NCI-H1417 (cell line): Measurements from ENCODE around the gene CELSR1.
A peak's percentile ranks its signal among the peaks of the same experiment; 100 is the strongest.
"Not testable (repeated sequence)": the region's sequence is repeated elsewhere in the genome, so short reads cannot be mapped to it uniquely, and the experiment has no call there.

Experiments used
- DNase-seq, 3 experiments: peaks; one replicate each; lab custom pipeline; 2025; lab: John Stamatoyannopoulos, UW

The CELSR1 gene

GRCh38 chr22:46514592-46515207, 22.7 kb downstream of the CELSR1 start:
- no peak for DNase-seq

- no peak for DNase-seq
Observed at GRCh38 chr22:46513908-46514550, 23.4 kb downstream of the CELSR1 start.

DNA sequence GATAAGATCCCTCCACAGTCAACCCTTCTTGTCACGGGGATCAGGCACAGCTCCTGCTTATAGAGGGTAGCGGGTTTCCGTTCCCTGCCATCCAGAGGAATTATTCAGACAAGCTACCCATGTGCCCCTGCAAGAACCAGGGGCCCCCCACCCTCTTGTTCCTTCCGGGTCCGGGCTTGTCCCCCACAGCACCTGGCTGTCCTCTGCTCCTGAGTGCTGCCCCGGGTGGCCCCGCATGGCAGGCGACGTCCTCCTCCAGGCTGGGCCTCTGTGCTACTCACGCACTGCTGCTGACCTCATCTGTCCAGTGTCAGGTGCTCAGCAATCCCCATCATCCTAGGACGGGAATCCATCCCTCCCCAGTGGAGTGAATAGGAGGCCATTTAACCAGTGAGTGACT, 24.7 kb downstream of the CELSR1 start:
- no peak for DNase-seq

DNA sequence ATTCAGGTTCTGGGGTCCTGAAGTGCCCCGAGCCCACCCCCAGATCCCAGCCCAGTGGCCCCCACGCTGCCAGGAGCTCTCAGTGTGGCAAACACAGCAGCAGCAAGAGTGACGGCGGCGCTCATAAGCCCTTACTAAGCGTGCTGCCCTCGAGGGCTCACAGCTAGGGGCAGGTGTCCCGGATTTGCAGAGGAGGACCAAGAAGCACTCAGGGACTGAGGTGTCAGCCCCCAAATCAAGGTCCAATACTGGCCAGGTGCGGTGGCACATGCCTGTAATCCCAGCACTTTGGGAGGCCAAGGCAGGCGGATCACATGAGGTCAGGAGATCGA, 25.4 kb downstream of the CELSR1 start:
- no peak for DNase-seq

DNA sequence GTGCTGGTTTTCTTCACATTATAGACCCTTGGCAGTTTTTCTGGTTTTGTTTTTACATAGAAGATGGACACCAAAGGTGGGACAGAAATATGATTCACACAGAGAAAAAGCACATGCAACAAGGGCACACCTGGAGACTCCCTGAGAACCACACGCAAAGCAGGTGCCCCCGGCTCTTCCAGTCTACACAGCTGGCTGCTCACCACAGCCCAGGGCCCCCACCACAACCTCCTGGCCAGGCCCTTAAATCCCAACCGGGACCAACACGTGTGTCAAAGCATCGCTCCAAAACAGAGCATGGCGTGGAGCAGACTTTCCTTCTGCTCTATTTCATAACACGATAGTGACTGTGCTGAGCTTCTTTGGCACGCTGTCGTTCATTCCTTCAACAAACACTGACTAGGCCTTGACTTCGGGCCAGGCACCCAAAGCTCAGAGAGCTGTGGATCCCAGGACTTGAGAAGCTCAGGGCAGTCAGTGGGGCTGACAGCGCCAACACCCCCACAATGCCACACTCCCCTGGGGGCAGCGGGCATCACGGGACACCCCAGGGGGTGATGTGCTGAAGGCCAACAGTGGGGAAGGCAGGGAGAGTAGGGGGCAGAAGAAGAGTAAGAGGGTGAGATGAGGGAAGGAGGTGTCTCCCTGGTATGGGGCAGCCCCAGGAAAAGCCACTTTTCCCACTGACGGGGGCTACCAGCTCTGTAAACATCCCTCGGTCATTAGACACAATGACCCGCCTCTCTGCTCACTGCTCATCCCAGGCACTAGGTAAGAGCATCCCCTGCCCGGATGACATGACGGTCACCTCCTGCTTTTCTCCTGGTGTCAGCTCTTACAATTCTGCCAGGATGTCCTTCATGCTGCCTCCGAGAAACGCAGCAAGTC, 26.0 kb downstream of the CELSR1 start:
- peak in 1 of 3 experiments; percentile 27 for DNase-seq

GRCh38 chr22:46509416-46510089, 27.9 kb downstream of the CELSR1 start:
- DNase-seq, result no peak

DNA sequence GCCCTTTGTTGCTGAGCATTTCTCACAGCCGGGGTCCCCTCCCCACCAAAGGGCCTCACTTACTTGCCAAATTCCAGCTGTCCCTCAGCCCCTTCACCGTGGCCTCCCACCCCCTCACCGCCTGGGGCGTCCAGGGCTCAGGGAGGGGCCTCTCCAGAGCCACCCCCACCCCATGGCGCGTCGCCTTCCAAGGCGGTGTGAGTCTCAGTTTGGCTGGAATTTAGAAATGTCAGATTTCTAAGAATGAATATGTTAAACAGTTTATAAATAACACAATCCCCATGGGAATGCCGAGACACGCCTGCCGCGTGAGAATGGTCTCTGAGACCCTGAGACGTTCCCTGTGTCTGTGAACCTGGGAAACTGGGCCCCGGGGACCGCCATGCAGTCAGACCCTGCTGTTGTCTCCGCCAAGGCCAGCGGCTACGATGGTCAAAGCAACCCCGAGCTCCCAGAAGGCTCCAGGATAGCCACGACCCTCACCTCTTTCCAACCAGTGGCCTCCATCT, 28.9 kb downstream of the CELSR1 start:
- DNase-seq, result no peak

DNA sequence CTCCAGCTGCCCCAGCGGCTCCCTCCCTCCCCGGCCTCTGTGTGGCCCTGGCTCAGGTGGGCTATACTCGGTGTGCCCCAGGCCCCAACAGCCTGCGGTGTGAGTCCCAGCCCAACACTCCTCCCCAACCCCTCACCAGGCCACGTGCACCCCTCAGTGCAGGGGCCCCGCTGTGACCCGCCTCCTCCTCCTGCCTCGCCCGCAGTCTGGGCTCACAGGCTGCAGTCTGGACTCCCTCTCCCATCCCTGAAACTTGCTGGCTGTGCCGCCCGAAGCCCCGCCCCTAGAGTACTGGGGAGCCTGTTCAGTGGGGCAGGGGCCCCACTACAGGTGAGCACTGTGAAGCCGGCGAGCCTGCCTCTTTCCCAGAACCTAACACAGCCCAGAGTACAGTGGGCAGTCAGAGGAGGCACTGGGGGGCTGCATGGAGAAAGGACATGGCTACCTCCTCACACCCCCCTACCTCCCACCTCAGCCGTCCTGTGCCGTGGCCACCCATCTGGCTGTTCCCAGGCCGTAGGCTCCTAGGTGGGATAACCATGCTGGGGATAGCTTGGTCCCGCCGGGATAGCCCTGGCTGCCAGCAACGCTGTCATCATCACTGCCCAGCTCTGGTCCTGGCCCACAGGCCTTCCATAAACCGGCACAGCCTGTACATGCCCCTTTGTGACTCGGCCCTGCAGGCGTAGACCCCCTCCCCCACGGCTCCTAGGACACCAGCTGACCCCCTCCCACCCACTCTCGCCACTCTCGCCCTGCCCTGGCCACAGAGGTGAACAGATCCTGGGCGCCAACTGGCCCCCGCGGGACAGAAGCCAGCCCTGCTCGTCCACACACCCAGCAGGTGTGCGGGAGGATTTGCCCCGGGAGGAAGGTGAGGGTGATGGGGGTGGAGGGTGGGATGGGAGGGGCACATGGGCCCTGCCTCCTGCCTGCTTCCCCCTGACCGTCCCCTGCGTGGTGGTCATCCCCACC, 29.7 kb downstream of the CELSR1 start:
- no peak for DNase-seq

DNA sequence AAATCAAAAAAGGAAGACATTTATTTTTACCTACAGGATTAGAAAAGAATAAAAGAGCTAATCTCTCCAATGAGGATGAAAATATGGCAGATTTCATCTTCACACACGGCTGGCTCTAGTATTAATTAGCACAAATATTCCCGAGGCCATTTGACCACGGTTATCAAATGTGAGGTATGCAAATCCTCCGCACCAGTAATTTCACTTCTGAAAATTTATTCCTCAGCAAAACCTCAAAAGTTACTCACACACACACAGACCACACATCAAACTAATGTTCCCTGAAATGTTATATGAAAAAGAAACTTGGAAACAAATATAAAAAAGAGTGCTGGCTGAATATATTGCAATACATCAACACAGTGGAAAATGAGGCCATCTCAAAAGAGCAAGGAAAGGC, 32.8 kb downstream of the CELSR1 start:
- no peak for DNase-seq

DNA sequence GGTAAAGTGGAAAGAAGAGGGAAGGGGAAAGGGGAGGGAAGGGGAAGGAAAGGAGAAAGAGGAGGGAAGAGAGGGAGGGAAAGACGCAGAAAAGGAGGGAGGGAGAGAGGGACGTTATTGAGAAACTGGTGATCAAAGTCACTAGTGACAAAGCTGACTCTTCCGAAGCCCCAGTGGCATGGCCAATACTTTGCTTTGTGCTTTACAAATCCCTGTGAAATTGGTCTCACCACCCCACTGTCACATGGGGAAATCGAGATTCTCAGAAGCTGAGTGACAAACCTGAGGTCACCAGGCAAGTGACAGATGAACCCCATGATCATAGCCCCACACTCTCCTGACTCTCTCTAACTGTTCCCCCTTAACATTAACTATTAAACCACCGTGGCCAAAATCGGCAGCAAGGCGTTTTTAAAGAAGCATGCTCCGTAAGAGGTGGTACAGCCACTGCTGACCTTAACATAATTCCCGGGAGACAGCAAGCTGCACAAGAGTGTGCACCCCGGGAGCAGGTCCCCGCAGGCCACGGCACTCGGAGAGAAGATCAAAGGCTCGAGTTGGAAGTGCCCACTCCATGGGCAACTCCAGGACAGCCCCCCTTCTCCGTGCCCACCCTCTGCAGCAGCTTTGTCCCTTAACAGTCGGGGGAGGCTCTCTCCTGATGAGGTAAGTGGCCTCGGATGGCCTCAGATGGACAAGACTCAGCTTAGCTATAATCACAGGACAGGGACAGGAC, 34.8 kb downstream of the CELSR1 start:
- DNase-seq, result no peak

DNA sequence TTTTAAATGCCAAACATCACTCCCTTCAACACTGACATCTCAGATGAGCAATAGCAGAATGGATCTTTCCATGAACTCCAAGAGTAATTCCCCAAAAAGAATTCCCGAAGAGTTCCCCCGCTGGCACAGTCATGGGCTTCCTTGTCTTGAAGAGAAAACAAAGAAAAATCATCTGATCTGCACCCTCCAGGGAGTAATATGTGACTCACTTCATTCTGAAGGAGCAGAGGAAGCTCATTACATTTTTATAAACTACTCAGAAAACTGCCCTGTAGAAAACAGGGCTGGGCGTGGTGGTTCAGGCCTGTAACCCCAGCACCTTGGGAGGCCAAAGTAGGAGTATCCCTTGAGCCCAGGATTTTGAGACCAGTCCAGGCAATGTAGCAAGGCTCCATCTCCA, 35.7 kb downstream of the CELSR1 start:
- no peak for DNase-seq

DNA sequence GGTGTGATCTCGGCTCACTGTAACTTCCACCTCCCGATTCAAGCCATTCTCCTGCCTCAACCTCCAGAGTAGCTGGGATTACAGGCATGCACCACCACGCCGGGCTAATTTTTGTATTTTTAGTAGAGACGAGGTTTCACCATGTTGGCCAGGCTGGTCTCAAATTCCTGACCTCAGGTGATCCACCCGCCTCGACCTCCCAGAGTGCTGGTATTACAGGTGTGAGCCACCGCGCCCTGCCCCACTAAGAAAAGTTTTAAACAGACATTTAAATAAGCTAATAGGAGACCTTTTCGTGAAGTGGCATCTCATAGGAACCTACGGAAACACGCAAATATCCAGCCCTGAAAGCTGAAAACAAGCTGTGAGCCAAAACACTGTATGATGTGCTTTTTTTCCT, 36.2 kb downstream of the CELSR1 start:
- not testable (repeated sequence) for DNase-seq

GRCh38 chr22:46500201-46500600, 37.2 kb downstream of the CELSR1 start:
- peak in 2 of 3 experiments; percentile 63 to 86 for DNase-seq

- DNase-seq, result no peak
Observed at GRCh38 chr22:46499805-46500189, 37.6 kb downstream of the CELSR1 start.

DNA sequence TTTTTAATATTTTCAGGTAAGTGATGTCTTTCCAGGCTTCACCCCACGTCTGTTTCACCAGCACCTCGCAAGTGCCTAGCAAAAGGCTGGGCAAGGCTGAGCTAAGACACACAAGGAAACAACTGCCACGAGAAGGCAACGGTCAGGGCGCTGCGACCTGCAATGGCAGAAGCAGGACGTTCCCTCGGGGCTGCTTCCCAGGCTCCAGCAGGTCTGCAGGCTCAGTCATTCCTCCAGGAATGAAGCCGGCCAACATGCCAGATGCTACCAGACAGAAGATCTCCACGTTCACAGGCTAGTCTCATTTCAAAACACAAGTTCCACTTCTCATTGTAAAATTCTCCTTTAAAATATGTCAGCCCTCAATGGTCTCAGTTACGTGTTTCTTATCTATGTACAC, 45.5 kb downstream of the CELSR1 start:
- DNase-seq, result no peak

DNA sequence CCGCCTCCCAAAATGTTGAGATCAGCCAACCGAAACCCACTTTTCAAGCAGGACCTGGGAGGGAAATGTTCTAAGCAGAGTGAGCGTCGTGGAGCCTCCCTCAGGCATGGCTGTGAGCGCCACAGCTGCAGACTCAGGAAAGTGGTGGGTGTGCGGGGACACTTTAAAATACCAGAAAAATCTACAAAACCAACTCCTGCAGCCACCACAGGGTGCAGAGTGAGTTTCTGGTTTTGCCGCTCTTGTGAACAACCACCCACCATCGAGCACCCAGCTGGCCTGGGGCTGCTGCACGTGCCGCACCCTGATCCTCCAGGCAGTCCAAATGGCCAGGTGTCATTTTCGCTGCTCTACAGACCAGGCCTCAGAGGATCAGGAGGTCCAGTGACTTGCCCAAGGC, 46.9 kb downstream of the CELSR1 start:
- DNase-seq, result no peak

GRCh38 chr22:46486996-46487717, 50.3 kb downstream of the CELSR1 start:
- DNase-seq, result no peak

GRCh38 chr22:46484861-46485595, 52.4 kb downstream of the CELSR1 start:
- DNase-seq, result no peak
